HG02571 (cell line): ENCODE data around the gene PCDH9.
"Not testable (repeated sequence)": the region's sequence is repeated elsewhere in the genome, so short reads cannot be mapped to it uniquely, and the experiment has no call there.

ENCODE experiments used
- ATAC-seq: cut with Tn5 transposase; IDR thresholded peaks from one replicate; pipeline ENCODE4 v1.9.1; 2021; ENCODE audit warnings: mild to moderate bottlenecking, moderate library complexity; ENCODE audit not compliant: unreplicated experiment

Gene PCDH9

DNA sequence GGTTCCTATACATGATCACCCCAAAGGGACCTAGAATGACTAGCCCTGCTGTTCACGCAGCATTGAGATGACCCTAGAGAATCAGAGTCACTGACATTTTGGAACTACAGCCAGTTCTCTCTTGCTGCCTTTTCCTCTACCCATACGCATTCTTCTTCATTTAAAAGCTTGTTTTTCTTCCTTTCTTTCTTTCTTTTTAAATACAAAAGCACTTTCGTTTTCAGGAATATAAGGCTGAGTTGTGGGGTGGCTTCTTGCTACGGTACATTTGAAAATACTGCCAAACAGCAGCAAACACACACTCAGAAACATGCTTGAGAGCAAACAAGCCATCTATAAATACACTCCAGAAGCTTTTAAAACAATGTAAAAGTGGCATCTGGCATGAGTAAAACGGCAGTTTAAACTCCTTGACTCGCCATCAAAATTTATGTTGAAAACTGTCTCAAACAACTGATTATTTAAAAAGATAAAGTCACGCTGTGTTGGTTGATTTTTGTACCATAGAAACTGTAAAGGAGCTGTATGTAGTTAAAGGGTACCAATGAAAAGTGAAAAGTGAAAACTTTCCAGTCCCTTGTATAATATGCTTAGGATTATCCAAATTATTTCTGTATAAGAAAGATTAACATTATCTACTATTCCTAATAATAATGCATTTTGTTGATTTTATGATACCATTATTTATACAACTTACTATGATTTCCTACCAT, 95.6 kb downstream of the PCDH9 start:
- ATAC-seq = no peak

DNA sequence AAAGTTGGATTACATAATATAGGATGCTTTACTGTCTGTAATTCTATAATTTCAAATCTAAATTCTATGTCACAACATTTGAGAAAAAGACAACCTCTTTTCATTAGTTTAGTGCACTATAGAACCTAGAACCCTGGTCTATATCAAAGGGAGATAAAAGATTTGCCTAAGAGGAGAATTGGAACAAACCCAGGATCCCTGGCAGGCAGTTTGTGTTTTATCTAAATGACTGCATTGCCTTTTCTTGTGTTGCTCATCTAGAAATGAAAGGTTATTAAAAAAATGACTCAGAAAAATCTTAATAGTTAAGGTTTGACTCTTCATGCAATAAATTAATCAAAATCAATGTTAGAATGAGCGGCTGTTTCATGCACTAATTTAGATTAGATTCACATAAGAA, 96.7 kb downstream of the PCDH9 start:
- no peak for ATAC-seq

- no peak for ATAC-seq
Observed at GRCh38 chr13:67131393-67131792, 98.7 kb downstream of the PCDH9 start.

- no peak for ATAC-seq
Observed at GRCh38 chr13:67130444-67130843, 99.7 kb downstream of the PCDH9 start.

GRCh38 chr13:67128136-67128535, 102.0 kb downstream of the PCDH9 start:
- ATAC-seq = no peak

DNA sequence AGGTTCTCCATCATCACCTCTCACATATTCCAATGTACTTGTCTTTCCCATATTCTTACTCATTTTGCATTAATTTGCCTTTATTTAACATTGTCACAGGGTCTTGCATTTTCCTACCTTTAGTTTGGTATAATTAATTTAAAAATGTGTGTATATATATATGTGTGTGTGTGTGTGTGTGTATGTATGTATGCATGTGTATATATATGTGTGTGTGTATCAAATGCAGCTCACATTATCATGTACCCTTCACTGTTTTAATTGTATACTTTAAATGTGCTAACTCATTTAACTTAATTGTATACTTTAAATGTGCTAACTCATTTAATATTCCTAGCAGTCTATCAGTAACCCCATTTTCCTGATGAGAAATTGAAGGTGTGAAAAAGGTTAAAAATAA, 104.5 kb downstream of the PCDH9 start:
- ATAC-seq = no peak

GRCh38 chr13:67123165-67123564, 107.0 kb downstream of the PCDH9 start:
- no peak for ATAC-seq

GRCh38 chr13:67122251-67122650, 107.9 kb downstream of the PCDH9 start:
- no peak for ATAC-seq

GRCh38 chr13:67120872-67121531, 109.1 kb downstream of the PCDH9 start:
- ATAC-seq = no peak

DNA sequence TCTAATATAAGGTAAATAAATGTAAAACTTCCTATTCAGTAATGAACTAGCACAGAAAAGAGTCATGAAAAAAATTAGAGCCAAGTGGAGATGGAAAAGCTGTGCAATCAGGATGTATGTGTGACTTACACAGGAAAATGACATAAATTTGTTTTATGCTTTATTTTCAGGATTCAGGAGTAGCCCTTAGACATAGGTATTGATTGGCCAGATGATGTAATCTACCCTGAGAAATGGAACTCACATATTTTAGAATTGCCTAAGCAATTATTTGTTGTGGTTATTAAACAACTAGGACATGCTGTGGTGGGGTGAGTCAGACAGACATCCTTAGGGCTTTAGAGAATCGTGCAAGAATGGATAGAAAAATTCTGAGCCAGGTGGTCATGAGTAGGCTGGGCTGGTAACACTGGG, 110.6 kb downstream of the PCDH9 start:
- ATAC-seq = no peak

- no peak for ATAC-seq
Observed at GRCh38 chr13:67118277-67118676, 111.9 kb downstream of the PCDH9 start.

DNA sequence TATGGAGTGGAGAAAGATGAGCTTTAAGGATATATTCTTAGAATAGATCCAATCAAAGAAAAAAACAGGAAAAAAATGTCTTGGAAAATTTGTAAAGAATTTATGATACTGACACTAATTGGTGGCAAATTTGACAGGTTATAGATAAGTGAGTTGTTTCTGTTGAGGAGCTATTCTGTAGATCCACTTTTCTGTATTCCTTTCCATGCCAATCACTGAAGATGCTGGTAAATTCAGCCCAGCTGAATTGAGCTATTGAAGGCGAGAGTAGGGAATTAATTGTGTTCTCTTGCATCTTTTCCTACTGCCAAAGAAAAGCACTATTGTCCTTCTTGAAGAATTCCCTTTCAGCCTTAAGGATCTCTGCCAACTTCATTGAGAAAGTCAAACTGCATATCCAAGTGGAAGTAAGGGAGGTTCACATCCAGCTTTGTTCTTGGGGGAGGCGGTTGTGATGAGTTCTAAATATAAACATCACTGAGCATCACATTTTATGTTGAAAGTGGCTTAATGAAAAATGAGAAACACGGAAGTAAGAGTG, 113.1 kb downstream of the PCDH9 start:
- ATAC-seq = no peak

DNA sequence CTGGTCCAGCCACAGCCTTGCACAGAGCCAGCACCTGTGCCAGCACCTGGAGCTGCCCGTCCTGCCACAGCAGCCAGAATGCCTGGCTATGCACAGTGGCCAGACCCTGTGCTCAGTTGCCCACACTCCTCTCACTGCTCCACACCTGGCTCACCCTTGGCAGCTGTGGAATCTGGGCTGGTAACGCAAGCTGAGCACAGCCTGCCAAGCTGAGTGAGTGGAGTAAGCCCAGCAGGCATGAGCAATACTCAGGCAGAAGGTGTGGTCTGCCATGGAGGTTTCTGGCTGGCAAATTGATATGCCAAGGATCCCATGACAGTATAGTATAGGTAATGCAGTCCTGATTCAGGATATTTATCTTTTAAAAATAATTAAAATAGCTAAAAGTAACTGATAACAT, 122.2 kb downstream of the PCDH9 start:
- no peak for ATAC-seq

DNA sequence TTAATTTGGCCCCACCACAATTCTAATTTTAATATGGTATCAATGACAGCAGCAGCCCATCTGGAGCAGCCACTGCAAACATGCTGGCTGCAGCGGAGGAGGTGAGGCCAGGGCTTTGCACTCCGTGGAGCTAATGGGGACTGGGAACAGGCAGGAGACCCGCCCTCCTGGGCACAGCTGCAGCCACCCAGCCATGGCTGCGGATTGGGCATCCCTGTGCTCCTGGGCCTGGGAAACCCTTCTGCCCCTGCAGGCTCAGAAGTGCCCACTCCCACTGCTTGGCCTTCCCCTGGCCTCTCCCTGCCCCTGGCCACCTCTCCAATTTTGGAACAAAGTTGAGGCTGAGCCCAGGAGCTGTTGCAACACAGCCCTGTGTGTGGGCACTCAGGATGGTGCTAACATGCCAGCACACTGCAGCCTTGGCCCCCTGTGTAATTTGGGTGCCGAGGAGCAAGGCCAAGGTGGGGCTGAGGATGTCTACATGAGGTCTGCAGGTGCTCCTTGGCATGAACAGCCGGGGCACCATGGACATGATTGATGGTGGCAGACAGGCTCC, 123.6 kb downstream of the PCDH9 start:
- ATAC-seq = no peak

GRCh38 chr13:67101730-67102467, 128.2 kb downstream of the PCDH9 start:
- ATAC-seq = no peak

GRCh38 chr13:67100730-67101129, 129.4 kb downstream of the PCDH9 start:
- ATAC-seq = no peak

- no peak for ATAC-seq
Observed at GRCh38 chr13:67099494-67099893, 130.6 kb downstream of the PCDH9 start.

DNA sequence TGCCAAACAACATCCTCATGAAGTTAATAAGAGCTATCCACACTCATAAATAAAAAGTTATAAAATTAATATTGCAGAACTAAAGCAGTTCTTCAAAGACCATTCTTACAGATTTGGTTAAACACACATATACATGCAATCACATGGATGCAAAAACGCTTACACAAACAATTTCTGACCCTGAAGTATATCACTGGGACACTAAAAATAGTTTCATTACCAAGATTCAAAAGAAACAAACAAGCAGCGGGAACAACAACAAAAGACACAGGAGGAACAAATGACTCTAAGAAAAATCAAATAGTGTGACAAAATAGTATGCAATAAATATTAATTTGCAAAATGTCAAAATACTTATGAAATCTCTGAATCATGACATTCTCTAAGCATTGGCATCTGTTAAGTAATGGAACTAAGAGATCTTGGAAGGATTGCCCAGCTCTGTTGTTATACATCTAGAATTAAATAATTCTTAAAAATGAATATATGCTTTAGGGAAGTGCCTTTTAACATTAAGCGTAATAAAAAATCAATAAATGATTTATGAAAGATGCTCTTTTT, 132.2 kb downstream of the PCDH9 start:
- no peak for ATAC-seq

DNA sequence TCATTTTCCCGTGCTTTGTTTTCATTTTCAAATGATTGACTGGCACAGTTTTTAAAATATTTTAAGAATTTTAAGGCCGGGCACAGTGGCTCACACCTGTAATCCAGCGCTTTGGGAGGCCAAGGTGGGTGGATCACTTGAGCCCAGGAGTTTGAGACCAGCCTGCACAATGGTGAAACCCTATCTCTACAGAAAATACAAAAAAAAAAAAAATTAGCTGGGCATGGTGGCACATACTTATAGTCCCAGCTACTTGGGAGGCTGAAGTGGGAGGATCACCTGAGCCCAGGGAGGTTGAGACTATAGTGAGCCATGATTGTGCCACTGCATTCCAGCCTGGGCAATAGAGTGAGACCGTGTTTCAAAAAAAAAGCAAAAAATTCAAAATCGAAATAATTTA, 133.2 kb downstream of the PCDH9 start:
- not testable (repeated sequence) for ATAC-seq

DNA sequence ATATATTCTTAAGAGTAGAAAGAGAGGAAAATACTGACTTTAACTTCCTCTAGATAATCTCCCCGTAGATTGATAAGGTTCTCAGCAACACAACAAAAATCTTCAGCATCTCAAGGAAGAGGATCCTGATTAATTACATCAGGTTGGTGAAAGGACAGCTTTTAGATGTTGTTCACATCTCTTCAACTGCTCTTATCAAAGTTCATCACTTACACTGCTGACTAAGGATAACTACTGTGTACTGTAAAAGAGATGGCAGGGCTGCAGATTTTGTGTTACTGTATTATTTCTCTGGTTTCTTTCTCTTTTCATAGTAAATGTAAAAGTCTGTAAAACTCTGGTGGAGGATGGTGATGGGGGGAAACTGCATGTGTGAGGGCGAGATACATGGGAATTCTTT, 133.7 kb downstream of the PCDH9 start:
- no peak for ATAC-seq

- no peak for ATAC-seq
Observed at GRCh38 chr13:67095621-67096020, 134.5 kb downstream of the PCDH9 start.
